AG04449 (cell line): Measurements from ENCODE around the gene MRNIP.
"Not testable (repeated sequence)": the region's sequence is repeated elsewhere in the genome, so short reads cannot be mapped to it uniquely, and the experiment has no call there.

Experiments
- CTCF ChIA-PET: fragments of 350-600 bp; formaldehyde crosslinking; extraction: SDS; loops from one replicate; lab custom pipeline; 2021; ENCODE audit warnings: antibody characterized with exemption; lab: Yijun Ruan, JAX
- POLR2A ChIA-PET: fragments of 400-600, 350-600 bp; formaldehyde crosslinking; extraction: SDS; loops from one replicate; lab custom pipeline; 2020; ENCODE audit warnings: antibody characterized with exemption, inconsistent platforms; lab: Yijun Ruan, JAX
- DNase-seq: peaks from one replicate; pipeline ENCODE4 v3.0.0-alpha.2; 2010; ENCODE audit warnings: low read depth, low spot score
- H3K4me3 ChIP-seq: 2 replicates; pipeline ENCODE4 v1.5.1; 2011; ENCODE audit warnings: low read depth, mild to moderate bottlenecking, control low read depth, low read length
- TF ChIP-seq, protein P1 (sequence below): IDR thresholded peaks from one replicate; pipeline ENCODE4 v1.5.1; 2011; ENCODE audit warnings: mild to moderate bottlenecking, moderate library complexity, low read length, control low read depth, inconsistent platforms; ENCODE audit not compliant: insufficient read depth; ENCODE audit errors: missing control alignments

Gene MRNIP

DNA sequence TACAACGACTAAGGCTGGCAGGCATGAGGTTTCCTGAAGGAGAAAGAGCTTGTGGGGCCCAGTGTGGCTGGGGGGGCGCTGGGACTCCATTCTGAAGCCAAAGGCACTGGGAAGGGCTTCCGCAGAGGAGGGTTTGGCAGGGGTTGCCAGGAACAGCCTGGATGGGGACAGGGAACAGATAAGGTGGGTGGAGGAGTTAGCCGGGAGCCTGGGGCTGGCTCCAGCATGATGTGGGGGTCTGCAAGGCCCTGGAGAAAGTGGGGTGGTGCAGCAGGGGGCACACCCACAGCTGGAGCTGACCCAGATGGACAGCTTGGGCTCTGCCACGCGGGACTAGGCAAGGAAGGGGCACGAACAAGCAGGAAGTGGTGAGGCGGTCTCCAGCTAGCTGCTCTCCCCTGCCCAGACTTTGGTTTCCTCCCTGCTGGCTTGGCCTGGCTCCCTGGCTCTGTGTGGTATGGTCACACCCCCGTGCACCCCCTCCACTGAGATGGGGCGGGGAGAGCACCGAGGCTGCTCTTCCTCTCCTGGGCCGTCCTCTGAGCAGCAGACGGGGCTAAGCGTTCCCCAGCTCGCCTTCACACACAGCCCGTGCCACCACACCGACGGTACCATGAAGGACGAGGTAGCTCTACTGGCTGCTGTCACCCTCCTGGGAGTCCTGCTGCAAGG is 65.0 kb downstream of the MRNIP start, which contains the start of gene LTC4S:
Gene LTC4S (plus strand): TSS at position 519 of the 672 bp plus-strand sequence. CDS start 95 bp downstream, at position 614.
- POLR2A ChIA-PET, result no interaction called here
- DNase-seq, result no peak
- TF ChIP-seq, protein P1, sequence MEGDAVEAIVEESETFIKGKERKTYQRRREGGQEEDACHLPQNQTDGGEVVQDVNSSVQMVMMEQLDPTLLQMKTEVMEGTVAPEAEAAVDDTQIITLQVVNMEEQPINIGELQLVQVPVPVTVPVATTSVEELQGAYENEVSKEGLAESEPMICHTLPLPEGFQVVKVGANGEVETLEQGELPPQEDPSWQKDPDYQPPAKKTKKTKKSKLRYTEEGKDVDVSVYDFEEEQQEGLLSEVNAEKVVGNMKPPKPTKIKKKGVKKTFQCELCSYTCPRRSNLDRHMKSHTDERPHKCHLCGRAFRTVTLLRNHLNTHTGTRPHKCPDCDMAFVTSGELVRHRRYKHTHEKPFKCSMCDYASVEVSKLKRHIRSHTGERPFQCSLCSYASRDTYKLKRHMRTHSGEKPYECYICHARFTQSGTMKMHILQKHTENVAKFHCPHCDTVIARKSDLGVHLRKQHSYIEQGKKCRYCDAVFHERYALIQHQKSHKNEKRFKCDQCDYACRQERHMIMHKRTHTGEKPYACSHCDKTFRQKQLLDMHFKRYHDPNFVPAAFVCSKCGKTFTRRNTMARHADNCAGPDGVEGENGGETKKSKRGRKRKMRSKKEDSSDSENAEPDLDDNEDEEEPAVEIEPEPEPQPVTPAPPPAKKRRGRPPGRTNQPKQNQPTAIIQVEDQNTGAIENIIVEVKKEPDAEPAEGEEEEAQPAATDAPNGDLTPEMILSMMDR, result no peak
- CTCF ChIA-PET, result interaction anchor here (1.0 to 4.8 kb wide), 6 partner anchors 11 to 115 kb away, joined by 3 to 29 read pairs (median 7); partner anchors contain the start of gene MGAT4B
- no peak within 1 kb of the TSS; the same call in 1 of the 2 replicates for H3K4me3 ChIP-seq

GRCh38 chr5:179792612-179793467 is 65.8 kb downstream of the MRNIP start:
- ChIA-PET CTCF (interaction anchor here (0.9 to 4.8 kb wide), 8 partner anchors 9 to 174 kb away, joined by 3 to 29 read pairs (median 8); partner anchors contain the start of gene MGAT4B), POLR2A (interaction anchor here (0.6 to 1.5 kb wide), 3 partner anchors 16 to 169 kb away, joined by 3 to 5 read pairs (median 3); partner anchors contain the start of gene HNRNPH1)
- TF ChIP-seq, protein P1, result no peak
- H3K4me3 ChIP-seq, result no peak overlapping the region
- no peak for DNase-seq

GRCh38 chr5:179791881-179792611 is 66.6 kb downstream of the MRNIP start:
- ChIA-PET CTCF (interaction anchor here (0.9 to 2.9 kb wide), 4 partner anchors 9 to 173 kb away, joined by 3 to 12 read pairs (median 8); no protein-coding TSS in a partner anchor), POLR2A (interaction anchor here (0.6 to 1.5 kb wide), 3 partner anchors 15 to 168 kb away, joined by 3 to 5 read pairs (median 3); partner anchors contain the start of gene HNRNPH1)
- no peak for DNase-seq
- TF ChIP-seq, protein P1, result no peak
- no peak overlapping the region for H3K4me3 ChIP-seq

- POLR2A ChIA-PET, DNase-seq, H3K4me3 ChIP-seq: not testable (repeated sequence)
- CTCF ChIA-PET, result interaction anchor here (1.0 to 1.8 kb wide), 5 partner anchors 13 to 26 kb away, joined by 3 to 4 read pairs (median 3); no protein-coding TSS in a partner anchor
Measured at GRCh38 chr5:179789278-179789677, 69.3 kb downstream of the MRNIP start.

- POLR2A ChIA-PET, result no interaction called here
- CTCF ChIA-PET, result interaction anchor here (0.6 to 2.0 kb wide), 6 partner anchors 8 to 25 kb away, joined by 3 to 7 read pairs (median 4); no protein-coding TSS in a partner anchor
Measured at GRCh38 chr5:179788193-179788854, 70.3 kb downstream of the MRNIP start.

More at GRCh38 chr5:179788193-179788854, 70.3 kb downstream of the MRNIP start:
- no peak for DNase-seq
- TF ChIP-seq, protein P1, result no peak
- H3K4me3 ChIP-seq, result no peak overlapping the region
